Choroid plexus epithelial cell (primary cell): ENCODE measurements around the gene TMC1.

Experiments
- DNase-seq: peaks from one replicate; pipeline ENCODE4 v3.0.0-alpha.2; 2010; ENCODE audit warnings: low read depth
- H3K4me3 ChIP-seq: 2 replicates; pipeline ENCODE4 v1.5.1; 2011; ENCODE audit warnings: low read depth, mild to moderate bottlenecking, control low read depth, low read length, moderate library complexity
- TF ChIP-seq, protein P1 (sequence below): conservative IDR thresholded peaks from 2 replicates; pipeline ENCODE4 v1.5.1; 2011; ENCODE audit warnings: low read depth, mild to moderate bottlenecking, control low read depth, inconsistent platforms, low read length, moderate library complexity

Gene TMC1

DNA sequence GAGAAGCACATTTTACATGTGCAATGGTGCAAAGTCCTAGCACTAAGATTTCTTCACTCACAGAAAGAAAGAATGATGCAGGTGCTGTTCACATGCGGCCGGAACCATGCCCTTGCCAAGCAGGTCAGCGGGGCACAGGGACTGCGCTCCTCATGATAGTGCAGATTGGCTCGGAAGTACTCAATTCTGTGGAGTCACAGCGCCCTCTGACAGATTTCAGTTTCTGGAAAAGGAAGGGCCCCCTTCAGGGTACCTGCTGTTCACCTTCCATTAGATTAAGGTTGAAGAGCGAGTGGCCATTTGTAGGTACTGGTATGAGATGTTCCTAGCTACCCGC, 75.7 kb downstream of the TMC1 start:
- TF ChIP-seq, protein P1, sequence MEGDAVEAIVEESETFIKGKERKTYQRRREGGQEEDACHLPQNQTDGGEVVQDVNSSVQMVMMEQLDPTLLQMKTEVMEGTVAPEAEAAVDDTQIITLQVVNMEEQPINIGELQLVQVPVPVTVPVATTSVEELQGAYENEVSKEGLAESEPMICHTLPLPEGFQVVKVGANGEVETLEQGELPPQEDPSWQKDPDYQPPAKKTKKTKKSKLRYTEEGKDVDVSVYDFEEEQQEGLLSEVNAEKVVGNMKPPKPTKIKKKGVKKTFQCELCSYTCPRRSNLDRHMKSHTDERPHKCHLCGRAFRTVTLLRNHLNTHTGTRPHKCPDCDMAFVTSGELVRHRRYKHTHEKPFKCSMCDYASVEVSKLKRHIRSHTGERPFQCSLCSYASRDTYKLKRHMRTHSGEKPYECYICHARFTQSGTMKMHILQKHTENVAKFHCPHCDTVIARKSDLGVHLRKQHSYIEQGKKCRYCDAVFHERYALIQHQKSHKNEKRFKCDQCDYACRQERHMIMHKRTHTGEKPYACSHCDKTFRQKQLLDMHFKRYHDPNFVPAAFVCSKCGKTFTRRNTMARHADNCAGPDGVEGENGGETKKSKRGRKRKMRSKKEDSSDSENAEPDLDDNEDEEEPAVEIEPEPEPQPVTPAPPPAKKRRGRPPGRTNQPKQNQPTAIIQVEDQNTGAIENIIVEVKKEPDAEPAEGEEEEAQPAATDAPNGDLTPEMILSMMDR, result no peak
- H3K4me3 ChIP-seq, result no peak overlapping the region
- DNase-seq, result no peak

GRCh38 chr9:72597601-72598000, 76.2 kb downstream of the TMC1 start:
- TF ChIP-seq, protein P1, result no peak
- no peak overlapping the region for H3K4me3 ChIP-seq
- DNase-seq, result no peak

DNA sequence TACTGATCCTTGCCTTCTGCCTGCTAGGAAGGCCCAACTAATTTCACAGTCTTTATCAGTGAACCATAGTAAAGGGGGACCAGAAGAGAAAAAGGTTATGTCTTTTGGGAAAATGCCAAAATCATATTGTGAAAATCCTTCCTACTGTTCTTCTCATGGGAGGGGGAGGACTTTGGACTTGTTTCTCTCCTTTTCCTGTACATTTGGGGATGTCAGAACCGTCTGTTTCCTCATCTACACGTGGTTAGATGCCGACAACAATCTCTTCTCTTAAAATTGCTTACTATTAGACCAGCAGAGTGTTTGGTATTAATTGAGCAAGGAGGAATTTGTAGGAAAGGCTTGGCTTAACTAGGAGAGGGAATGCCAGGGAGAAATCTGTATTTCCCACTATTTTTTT, 77.2 kb downstream of the TMC1 start:
- TF ChIP-seq, protein P1, result no peak
- H3K4me3 ChIP-seq, result no peak overlapping the region
- DNase-seq, result no peak

DNA sequence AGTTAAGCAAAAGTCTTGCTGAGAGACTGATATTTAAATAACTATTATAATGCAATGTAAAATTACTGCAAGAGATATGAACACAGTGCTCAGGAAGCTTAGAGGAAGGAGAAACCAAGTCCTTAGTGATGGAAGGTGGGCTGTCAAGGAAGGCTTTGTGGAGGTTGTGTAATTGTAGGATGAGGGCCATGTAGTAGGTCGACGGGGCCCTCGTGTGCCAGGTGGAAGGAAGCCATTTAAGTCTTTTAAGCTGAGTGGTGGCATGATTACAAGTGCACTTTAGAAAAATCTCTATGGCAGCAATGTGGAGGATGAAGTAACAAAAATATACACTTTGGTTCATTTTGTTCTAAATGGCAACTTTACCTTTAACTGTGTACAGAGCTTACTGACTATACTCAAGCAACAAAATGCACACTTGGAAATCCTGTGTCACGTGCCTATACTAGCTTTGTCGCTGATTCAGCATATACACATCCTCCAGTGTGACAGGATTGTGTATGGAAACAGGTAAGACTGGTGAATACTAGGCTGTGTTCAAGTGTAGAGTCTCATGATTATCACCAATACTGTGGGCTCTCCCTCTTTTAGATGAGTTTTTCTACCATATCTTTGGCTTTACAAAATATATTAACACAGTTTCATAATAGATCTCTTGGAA, 78.6 kb downstream of the TMC1 start:
- DNase-seq, result no peak
- TF ChIP-seq, protein P1, result no peak

DNA sequence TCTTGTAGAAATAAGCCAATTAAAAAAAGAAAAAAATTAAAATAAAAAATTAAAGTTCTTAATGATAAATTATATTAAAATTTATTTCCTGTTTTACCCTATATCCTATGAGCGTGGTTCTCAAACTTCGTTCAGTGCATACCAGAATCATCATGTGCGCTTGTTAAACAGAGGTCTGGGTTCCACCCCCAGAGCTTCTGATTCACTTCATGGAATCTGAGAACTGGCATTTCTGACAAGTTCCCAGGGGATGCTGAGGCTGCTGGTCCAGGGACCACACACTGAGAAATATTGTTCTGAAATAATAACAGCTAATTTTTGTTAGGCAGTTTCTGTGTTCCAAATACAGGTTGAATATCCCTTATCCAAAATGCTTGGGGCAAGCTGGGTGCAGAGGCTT, 79.3 kb downstream of the TMC1 start:
- TF ChIP-seq, protein P1, result no peak
- no peak overlapping the region for H3K4me3 ChIP-seq
- peak; percentile 61 for DNase-seq

More for the DNA sequence above, 78.6 kb downstream of the TMC1 start:
- H3K4me3 ChIP-seq, result no peak overlapping the region

GRCh38 chr9:72601615-72602014, 80.2 kb downstream of the TMC1 start:
- no peak overlapping the region for H3K4me3 ChIP-seq
- no peak for DNase-seq
- TF ChIP-seq, protein P1, result no peak

DNA sequence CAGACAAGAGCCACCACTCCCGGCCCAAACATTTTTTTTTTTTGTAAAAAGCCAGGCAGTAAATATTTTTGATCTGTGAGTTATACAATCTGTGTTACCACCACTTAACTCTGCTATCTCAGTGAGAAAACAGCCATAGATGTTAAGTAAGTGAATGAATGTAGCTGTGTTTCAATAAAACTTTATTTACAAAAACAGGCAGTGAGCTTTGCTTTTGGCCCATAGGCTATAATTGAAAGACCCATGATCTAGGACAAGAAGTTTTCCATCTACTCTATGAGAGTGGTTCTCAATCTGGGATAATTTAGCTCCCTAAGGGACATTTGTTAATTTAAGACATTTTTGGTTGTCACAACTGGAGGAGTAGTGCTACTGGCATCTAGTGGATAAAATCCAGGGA, 91.0 kb downstream of the TMC1 start:
- TF ChIP-seq, protein P1, result peak; percentile 31
- H3K4me3 ChIP-seq, result no peak overlapping the region
- peak; percentile 27 for DNase-seq
